Globus pallidus (tissue), 1 donor: ENCODE measurements around the gene INPP5D.
"Not testable (repeated sequence)": the region's sequence is repeated elsewhere in the genome, so short reads cannot be mapped to it uniquely, and the experiment has no call there.

Experiments used
- DNase-seq: peaks from one replicate; pipeline ENCODE4 v3.0.0-alpha.2; 2015; ENCODE audit warnings: low spot score

Gene INPP5D

DNA sequence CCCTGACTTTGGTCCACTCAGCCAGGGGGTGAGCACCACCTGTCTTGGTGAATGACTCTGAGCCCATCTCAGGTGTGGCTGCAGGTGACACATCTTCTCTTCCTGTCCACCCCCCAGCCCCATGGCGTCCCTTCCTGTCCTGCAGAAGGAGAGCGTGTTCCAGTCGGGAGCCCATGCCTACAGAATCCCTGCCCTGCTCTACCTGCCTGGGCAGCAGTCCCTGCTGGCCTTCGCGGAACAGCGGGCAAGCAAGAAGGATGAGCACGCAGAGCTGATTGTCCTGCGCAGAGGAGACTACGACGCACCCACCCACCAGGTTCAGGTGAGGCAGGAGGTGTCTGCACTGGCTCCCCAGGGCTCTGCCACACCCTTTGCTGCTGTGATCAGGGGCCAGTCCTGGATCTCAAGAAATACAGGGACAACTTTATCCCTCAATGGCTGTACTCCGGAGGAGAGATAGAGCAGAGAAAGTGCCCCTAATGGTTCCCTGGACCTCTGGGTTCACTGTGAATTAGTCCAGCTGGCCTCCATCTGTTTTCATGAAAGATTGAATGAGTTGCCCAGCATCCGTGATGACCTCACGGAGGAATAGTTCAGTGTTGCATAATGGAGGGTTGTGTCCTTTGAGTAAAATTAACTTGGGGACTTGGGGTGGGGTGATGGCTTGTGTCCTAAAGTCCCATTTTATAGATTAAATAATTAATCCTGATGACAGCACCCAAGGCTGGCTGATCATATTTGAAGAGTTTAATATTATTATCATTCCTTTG, 27.4 kb upstream of the INPP5D start, which contains the start of gene NEU2:
TSS of gene NEU2 (plus strand) at position 122 of the 770 bp plus-strand sequence. CDS start at position 122, 0 bp downstream.
- DNase-seq, result no peak

DNA sequence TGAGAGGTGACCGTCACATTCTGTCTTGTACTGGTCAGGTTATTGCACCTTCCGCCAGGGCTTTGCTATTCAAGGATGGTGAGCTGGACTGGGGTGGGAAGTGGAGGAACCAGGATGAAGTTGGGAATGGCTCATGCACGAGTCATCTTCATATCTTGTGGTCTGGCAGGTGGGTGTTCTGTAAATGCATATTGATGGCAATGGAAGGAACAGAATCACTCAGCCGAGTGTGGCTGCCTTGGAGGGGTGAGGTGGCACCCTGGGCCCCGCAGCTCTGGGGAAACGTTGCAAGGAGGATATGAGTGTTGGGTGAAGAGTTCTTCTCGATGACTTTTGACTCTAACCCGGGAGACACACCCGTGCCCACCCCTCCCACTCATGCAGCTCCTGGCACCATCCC, 26.5 kb upstream of the INPP5D start:
- no peak for DNase-seq

DNA sequence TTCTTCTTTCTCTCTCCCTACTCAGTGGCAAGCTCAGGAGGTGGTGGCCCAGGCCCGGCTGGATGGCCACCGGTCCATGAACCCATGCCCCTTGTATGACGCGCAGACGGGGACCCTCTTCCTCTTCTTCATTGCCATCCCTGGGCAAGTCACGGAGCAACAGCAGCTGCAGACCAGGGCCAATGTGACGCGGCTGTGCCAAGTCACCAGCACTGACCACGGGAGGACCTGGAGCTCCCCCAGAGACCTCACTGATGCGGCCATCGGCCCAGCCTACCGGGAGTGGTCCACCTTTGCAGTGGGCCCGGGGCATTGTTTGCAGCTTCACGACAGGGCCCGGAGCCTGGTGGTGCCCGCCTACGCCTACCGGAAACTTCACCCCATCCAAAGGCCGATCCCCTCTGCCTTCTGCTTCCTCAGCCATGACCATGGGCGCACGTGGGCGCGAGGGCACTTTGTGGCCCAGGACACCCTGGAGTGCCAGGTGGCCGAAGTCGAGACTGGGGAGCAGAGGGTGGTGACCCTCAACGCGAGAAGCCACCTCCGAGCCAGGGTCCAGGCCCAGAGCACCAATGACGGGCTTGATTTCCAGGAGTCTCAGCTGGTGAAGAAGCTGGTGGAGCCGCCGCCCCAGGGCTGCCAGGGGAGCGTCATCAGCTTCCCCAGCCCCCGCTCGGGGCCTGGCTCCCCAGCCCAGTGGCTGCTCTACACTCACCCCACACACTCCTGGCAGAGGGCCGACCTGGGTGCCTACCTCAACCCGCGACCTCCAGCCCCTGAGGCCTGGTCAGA, 25.9 kb upstream of the INPP5D start:
- DNase-seq, result no peak

DNA sequence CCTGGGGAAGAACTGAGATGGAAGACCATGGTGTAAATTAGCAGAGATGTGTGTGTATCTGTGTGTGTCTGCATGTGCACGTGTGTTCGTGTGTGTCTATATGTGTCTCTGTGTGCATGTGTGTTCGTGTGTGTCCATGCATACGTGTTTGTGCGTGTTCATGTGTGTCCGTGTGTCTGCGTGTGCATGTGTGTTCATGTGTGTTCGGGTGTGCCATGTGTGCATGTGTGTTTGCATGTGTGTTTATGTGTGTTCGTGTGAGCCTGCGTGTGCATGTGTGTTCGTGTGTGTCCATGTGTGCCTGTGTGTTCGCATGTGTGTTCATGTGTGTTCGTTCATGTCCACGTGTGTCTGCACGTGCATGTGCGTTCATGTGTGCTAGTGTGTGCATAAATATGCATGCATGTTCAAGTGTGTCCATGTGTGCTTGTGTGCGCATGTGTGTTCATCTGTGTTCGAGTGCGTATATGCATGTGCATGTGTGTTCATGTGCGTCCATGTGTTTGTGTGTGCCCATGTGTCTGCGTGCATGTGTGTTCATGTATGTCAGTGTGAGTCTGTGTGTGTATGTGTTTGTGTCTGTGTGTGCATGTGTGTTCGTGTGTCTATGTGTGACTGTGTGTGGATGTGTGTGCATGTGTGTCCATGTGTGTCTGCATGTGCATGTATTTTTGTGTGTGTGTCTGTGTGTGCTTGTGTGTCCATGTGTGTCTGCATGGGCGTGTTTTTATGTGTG, 24.5 kb upstream of the INPP5D start:
- DNase-seq, result no peak

DNA sequence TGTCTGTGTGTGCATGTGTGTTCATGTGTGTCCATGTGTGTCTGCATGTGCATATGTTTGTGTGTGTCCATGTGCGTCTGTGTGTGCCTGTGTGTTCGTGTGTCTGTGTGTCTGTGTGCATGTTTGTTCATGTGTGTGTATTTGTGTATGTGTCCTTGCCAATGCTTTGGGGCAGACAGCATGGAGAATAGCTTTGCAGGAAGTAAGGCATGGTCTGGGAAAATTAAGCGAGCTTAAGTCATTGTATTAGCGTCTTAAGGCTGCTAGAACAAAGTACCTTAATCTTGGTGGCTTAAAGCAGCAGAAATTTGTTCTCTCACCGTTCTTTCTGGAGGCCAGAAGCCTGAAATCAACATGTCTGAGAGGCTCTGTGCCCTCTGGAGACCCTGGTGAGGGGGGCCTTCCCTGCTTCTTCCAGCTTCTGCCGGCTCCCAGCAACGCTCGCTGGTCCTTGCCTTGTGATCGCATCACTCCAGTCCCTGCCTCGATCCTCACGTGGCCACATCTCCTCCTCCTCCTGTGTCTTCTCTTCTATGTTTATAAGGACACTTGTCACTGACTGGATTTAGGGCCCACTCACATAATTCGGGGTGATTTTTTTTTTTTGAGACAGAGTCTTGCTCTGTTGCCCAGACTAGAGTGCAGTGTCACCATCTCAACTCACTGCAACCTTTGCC, 23.8 kb upstream of the INPP5D start:
- no peak for DNase-seq

DNA sequence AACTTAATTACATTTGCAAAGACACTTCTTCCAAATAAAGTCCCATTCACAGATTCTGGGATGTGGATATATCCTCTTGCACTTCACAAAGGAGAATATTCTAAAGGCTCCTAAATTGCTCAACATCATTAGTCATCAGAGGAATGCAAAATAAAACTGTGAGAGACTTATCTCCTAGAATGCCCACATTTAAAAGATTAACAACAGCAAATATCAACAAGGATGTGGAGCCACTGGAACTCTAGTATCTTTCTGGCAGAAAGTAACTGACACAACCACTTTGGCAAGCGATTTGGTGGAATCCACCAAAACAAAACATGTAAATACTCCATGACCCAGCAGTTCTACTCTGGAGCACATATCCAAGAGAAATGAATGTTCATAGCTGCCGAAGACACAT, 23.1 kb upstream of the INPP5D start:
- DNase-seq, result no peak

DNA sequence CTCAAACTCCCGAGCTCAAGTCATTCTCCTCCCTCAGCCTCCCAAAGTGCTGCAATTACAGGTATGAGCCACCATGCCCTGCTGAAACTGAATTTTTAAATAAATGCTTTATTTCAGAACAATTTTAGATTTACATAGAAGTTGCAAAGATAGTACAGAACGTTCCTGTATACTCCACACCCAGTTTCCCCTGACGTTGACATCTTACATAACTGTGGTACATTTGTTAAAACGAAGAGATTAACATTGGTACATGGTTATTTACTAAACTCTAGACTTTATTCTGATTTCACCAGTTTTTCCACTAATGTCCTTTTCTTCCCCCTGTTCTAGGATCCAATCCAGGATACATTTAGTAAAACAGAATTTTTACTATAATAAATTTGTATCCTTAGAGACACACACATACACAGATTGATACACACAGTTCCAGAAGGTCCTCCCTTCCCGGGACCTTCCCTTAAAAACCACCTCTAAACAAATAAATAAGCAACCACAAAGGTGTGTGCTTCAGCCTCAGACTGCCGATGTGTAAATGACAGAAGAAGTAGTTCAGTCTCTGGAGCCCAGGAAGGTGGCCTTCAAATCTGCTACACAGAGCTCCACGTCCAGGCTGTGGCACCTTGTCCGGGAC, 20.8 kb upstream of the INPP5D start:
- no peak for DNase-seq

DNA sequence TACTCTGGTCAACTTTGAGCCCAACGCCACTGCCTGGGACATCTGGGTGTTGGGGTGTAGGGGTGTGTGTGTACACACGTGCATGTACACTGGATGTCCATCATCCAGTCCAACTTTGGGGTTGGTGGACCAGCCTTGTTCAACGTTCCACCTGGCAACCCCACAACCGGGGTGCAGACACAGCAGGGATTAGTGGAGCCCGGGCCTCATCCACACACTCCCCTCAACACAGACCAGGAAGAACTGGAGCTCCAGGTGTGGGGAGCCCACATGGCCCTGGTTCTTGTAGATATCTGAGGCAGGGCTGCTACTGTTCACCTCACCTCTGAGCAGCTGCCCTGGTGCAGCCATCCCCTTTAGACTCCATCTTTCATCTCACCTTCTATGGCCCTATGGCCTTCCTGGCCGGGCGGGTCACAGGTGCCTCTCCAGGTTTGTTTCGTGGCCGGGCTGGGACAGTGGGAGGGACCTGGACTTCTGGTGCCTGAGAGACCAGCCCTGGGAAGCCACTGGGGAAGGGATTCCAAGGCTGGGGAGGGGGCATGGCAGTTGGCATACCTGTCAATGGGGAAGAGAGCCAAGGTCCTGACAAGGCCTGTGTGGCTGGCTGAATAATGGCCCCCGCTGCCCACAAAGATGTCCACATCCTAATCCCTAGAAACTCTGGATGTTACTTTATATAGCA, 20.2 kb upstream of the INPP5D start:
- DNase-seq, result no peak

DNA sequence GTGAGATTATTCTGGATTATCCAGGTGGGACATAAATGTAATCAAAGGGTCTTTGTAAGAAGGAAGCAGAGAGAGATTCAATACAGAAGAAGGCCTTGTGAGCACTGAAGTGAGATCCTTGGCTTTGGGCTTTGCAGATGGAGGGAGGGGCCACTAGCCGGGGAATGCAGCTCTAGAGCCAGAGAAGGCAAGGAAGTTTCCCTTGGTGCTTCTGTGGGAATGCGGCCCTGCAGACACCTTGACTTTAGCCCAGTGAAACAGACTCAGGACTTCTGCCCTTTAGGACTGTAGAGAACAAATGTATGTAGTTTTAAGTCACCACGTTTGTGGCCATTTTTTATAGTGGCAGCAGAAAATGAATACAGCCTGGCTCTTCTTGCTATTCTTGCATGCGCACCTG, 19.6 kb upstream of the INPP5D start:
- no peak for DNase-seq

DNA sequence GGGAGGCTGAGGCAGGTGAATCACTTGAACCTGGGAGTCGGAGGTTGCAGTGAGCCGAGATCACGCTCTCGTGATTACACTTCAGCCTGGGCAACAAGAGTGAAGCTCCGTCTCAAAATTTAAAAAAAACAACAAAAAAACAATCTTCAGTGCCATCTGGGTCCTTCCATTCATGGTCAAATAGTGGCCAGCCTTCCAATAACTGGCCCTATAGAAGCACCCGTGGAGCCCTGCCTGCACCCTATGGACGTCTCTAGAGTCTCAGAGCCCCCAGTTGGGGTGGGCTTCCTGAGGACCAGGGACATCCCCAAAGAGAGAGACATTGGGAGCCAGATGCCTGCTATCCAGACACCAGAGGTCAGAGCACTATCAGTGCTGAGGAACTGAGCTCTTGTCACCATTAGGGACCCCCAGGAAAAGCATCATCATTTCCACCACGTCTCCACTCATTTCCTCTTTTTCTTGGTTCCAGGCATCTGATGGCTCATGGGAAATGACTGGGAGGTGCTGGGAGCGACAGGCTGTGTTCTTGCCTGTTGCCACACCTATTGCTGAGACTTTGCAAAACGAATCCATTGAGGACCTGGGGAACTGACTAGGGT, 18.3 kb upstream of the INPP5D start:
- no peak for DNase-seq

DNA sequence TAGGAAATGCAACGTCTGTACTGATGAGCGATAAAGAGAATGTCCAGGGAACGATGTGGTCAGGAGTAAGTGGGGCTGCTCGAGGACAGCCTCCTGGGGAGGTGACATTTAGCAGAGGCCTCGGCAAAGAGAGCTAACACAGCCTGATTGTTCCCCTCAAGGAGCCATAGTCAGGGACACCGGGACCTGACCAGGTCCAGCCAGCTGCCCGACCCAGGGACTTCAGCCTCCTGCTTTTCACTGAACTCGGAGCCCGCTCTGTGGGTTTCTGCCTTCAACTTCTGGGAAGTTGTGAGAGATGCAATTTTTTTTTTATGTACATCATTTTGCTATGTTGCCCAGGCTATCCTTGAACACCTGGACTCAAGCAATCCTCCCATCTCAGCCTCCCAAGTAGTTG, 17.6 kb upstream of the INPP5D start:
- no peak for DNase-seq

DNA sequence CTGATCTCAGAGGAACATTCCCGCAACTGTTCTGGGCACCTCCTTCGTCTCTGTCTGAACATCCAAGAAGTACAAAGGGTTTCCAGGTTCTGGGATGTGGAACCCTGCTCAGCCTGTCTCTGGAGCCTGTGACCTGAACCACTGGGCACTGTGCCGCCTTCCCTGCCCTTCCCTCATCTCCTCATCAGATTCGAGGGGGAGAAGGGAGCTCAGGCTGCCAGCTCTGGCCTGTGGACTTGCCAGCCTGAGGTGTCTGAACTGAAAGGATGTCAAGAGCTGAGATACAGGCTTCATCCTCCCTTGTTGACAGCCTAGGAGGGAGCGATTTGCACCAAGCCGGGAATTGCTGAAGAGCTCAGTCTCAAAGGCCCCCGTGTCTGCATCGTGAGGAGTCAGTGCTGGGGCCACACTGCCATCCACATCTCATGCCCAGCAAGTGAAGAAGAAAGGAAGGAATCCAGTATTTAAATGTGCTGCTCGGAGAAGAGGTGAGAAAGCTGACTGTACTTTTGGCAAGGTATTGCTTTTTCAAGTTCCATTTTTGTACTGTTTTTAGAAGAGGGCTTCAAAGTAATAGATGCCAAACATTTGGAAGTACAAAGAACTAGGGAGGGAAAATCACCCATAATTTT, 15.1 kb upstream of the INPP5D start:
- no peak for DNase-seq

DNA sequence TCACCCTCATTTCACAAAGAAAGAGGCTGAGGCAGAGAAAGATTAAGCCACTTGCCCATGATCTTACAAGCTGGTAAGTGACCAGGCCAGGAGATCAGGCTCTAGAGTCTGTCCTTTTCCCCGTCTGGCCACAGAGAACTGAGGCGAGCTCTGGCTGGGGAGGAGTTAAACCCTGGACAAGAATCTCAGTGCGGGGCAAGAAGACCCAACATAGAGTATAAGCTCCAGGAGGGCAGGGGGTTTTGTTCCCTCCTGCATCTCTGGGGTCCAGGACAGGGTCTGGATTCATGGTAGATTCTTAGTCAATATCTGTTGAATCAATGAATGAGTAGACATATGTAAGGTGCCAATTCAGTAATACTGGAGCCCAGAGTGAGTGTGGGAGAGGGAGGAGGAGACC, 12.9 kb upstream of the INPP5D start:
- DNase-seq, result no peak

DNA sequence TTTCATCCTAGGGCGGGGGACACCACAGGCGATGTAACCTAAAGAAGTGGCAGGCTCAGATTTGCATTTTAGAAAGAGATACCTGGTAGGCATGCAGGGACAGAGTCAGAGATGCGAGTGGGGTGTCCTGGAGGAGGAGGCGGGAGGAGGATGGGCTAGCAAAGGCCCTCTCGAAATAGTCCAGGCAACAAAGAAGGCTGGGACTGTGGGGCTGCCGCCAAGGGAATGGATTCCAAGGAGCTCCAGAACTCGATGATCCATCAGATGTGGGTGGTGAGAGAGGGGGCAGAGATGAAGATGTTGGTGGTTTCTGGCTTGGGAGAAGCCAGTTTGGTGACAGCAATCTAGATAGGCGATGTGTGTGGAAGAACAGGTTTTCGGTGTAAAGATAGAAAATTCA, 12.5 kb upstream of the INPP5D start:
- DNase-seq, result no peak

DNA sequence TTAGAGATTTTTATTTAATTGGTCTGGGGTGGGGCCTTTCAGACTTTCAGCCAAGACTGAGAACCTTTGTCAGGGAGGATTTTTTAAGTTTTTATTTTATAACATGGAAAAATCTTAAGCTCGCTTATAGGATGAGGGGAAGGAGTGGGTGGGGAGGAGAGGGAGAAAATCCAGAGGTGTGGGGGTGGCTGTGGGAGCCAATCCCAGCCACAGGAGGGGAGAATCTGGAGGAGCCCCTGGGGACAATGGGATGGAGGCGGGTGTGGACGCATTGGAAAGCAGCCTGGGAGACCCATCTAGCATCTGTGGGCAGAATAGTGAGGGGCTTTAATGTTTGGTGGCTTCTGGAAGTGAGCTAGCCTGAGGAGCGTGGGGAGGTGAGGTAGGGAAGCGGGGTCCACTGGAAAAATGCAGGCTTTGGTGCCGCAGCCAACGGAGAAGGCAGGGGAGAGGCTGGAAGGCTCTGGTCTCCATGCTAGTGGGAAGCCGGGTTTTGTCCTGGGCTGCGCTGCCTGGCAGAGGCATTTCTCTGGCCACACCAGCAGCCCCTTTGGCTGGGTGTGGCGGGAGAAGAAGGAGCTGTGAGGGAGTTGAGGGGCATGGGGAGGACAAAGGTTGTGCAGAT, 11.5 kb upstream of the INPP5D start:
- DNase-seq, result no peak

DNA sequence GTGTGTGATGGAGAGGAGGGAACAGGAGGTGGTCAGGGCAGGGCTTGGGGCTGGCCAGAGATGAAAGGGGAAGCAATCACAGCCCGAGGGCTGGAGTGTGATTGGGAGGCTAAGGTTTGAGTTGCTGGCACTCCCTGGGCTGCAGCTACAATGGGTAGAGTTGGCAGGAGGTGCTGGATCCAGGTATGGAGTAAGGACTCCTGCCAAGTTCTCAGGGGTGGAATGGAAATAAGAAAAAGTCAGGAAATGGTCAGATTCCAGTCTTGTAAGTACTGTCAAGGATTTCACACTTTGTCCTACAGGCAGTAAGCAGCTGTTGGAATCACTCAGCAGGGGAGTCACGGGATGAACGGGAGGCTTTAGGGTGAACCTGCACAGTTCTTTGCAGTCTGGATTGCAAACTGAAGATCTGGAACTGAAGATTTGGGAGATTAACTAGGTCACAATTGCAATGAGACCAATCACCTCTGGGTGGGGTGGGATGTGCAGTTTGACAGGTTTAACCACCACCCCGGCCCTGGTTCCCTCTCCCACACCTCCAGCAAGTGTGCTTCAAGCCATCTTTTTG, 10.9 kb upstream of the INPP5D start:
- DNase-seq, result no peak

DNA sequence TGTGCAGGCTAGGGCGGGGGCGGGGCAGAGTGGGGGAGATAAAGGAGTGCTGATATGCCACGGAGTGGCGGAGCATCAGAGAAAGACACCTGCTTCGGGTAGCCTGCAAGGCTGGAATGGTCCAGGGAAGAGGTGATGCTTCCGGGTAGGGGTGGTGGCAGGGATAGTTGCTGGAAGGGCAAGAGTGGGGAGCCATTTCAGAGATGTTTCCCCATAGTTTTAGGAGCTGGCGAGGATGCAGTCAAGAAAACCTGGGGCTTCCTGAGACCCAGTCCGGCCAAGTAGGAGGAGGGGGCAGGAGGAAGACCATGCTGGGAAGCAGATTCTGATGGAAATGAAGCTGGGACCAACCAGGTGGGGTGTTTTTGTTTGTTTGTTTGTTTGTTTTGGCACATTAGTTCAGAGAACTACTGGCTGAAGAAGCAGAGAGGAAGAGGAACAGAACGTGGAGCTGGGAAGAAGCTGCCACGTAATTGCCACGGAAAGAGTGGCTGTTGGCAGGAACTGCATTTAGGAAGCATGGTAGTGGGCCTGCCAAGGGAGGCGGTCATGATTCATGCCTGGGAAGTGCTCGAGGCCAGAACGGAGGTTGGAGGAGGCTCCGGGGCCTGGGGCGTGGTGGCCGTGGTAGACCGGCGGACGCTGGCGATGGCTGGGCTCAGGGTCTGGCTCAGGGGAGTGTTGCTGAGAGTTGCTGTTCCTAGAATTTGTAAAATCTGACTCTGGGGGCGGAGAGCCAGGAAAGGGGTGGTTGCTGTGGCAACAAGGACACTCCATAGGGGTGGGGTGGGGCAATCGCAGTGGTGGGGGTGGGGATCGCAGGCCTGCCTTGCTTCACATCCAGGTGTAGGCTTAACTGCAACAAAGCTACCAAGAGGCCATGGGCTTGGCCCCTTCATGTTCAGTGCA, 8.6 kb upstream of the INPP5D start:
- DNase-seq, result no peak

DNA sequence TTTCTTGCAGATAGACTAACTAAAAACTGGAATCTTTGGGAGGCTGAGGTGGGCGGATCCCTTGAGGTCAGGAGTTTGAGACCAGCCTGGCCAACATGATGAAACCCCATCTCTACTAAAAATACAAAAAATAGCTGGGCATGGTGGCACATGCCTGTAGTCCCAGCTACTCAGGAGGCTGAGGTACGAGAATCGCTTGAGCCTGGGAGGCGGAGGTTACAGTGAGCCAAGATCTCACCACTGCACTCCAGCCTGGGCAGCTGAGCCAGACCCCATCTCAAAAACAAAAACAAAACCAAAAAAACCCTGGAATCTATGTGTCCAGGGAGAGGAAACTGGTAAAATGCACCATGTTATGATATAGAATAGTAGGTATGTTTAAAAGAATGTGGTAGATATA, 7.6 kb upstream of the INPP5D start:
- DNase-seq, result not testable (repeated sequence)
